GM18861 (cell line): Measurements from ENCODE around the gene PAQR5.
"Not testable (repeated sequence)": the region's sequence is repeated elsewhere in the genome, so short reads cannot be mapped to it uniquely, and the experiment has no call there.

Source experiments
- ATAC-seq: cut with Tn5 transposase; IDR thresholded peaks from one replicate; pipeline ENCODE4 v1.9.1; 2021; ENCODE audit not compliant: unreplicated experiment

Gene PAQR5

DNA sequence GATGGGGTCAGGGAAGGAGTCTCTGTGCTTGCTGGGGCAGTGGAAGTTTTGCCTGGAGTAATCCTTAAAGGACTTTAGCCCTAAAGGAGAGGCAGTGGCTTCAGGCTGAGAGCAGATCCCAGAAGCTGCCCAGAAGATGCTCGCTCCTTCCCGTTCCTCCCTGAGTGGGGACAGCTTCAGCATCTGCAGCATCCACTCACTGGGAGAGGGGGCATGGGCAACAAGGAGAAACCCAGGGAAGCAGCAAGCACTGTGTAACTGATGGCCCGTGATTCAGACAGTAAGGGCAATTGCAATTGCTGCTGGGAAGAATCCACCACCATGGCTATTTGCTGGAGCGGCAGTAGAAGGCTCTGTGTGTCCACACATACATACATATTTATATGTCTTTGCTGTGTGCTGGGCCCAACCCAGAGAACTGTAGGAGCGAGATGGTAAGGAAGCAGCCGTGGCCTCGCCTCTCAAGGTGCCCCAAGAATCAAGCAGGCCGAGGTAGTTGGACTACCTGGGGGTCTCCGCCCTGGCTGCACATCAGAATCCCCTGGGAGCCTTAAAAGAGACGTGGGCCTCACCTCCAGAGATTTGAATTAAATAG lies 5.8 kb upstream of the PAQR5 start:
- no peak for ATAC-seq

DNA sequence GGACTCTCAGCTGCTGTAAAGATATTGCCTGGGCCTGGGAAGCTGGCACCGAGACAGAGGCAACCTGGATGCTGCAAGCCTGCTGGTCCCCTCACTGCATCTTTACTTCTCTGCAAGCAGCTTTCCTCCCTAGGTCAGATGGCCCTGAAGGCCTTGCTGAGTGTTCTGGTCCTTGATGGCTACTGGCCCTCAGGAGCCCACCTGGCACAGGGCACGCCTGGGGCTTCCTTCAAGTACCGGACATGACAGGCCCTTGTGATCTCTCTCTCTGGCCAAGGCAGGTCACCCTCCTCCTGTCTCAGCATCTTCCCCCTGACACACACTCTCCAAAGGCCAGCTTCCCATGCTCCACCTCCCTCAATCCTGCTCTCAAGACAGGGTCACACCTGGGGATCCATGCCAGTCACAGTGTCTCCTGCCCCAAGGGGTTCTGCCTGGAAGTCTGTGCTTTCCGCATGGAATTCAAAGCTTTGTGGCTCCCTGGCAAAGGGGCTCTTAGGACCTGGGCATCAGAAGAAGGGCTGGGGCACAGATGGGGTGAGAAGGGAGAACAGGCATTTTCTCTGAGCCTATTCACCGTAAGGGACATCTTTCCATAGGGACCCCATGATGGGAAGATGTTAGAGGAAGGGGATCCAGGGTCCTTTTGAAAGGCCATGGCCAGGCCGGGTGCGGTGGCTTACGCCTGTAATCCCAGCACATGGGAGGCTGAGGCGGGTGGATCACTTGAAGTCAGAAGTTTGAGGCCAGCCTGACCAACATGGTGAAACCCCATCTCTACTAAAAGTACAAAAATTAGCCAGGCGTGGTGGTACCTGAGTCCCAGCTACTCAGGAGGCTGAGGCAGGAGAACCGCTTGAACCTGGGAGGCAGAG lies 4.7 kb upstream of the PAQR5 start:
- no peak for ATAC-seq

DNA sequence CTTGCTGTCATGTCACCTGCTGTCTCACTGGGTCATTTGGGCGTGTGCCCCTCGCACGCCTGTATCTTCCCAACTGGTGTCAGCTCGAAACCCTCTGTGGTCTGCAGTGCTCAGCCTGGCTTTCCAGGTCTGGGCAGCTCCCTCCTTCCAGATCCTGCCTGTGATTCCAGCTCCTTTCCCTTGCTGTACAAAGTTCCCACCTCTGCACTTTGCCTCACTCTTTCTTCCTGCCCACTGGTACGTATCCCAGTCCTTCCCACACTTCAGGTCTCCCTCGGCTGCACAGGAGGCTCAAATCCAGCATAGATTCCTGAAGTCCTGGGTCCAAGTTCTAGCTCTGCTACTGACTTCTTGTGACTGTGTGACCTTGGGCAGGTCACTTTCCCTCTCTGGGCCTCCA lies 2.1 kb upstream of the PAQR5 start:
- no peak for ATAC-seq

DNA sequence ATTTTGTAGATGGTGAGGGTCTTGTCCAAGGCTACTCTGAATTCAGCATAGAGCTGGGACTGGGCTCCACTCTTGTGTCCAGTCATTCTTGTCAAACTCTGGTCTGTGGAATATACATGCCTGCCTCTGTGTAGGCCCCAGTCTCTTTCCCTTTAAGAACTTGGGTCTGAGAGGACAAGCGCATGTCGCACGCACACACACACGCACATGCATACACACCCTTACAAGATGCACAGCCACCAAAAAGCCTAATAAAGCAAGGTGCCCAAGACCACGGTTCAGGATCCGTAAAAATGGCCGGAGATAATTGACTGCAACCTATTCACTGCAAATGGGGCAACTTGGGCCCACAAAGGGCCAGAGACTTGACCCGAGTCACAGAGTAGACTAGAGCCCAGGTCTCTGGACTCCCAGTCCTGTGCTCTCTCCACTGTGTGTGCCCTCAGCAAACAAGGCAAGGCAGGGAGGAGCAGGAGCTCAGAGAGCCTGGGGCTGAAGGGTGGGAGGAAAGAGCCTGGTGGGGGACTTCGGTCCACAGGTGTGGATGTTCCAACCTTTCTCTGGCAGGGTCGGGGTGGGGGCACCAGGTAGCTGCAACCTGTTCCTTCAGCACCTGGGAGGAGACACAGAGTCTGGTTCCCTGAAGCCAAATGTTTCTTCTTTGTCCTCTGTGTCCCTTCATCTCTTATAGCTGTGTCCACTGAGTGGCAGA lies 914 bp upstream of the PAQR5 start:
- ATAC-seq: no peak

DNA sequence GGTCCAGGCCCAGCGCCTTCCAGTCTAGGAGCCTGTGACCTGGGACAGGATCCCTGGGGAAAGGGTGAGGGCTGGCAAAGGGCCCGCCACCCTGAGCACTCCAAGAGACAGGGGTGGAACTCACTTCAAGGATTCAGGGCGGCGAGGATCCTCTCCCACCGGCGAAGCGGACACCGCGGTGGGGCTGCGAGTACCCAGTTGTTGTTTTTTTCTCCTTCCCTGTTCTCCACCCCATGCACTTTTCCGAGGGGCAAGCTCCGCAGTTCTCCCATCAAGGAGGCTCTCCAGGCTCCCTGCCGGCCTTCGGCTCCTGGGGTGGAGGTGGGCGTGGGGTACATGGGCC lies 387 bp upstream of the PAQR5 start:
- ATAC-seq: no peak

DNA sequence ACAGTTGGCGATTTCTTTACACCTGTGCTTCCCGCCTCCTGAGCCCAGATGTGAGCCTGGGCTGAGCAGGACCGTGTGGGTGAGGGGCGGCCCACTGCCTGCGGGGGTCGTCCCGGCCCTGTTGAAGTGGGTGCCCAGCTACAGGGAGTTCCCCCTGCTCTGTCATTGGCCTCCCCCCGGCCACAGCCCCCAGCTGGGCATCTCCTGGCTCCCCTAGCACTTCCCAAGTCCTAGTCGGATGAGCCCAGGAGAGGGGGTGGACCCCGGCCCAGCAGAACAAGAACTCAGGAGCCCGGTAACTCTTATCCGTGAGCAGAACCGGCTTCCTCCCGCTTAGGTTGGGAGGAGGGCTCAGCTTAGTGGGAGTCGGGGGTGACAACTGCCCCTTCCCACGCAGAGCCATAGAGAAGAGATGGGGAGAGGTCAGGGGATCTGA lies 757 bp downstream of the PAQR5 start:
- no peak for ATAC-seq

DNA sequence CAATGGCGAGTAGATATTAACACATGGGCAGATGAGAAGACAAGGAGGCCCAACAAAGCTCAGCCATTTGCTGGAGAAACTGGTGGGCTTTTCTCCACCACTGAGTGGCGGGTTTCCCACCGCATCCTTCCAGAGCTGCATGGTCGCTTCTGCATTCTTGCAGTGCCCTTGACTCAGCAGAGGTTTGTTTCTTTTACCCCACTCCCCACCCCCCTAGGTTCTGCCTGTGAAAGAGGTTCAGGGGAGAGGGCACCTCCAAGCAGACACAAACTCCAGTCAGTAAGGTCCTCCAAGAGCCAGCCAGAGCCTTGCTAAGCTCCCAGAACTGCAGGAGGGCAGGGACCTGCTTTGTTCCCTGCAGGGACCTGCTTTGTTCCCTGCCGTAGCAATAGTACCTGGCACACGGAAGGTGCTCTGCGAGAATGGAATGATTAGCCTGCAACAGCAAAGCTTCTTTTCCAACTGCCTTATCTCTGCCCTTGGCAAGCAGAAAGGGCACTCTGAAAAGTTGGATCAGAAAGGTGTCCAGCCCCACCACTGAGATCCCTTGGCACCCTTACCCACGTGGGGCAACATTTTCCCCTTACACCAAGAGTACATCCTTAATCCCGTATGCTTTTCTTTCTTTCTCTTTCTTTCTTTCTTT lies 1.4 kb downstream of the PAQR5 start:
- ATAC-seq: no peak

DNA sequence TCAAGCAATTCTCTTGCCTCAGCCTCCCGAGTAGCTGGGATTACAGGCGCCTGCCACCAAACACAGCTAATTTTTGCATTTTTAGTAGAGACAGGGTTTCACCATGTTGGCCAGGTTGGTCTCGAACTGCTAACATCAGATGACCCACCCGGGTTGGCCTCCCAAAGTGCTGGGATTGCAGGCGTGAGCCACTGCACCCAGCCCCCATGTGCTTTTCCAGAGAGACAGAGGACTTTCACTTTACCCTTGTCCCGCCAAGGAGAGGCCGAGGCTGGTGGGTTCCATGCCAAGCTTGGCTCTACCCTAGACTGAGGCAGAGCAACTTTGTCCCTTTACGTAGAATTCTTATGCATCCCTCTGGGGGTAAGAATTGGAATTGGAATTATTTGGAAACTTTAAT lies 2.4 kb downstream of the PAQR5 start:
- not testable (repeated sequence) for ATAC-seq

DNA sequence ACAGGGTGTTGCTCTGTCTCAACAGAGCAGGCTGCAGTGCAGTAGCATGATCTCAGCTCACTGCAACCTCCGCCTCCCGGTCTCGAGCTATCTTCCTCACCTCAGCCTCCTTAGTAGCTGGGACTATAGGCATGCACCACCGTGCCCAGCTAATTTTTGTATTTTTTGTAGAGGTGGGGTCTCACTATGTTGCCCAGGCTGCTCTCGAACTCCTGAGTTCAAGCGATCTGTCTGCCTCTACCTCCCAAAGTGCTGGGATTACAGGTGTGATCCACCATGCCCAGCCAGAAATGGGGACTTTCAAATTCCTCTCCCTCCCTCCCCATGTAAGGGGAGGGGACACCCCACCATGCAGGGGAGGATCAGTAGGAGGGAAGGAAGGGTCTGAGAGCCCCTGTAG lies 3.4 kb downstream of the PAQR5 start:
- ATAC-seq: not testable (repeated sequence)

DNA sequence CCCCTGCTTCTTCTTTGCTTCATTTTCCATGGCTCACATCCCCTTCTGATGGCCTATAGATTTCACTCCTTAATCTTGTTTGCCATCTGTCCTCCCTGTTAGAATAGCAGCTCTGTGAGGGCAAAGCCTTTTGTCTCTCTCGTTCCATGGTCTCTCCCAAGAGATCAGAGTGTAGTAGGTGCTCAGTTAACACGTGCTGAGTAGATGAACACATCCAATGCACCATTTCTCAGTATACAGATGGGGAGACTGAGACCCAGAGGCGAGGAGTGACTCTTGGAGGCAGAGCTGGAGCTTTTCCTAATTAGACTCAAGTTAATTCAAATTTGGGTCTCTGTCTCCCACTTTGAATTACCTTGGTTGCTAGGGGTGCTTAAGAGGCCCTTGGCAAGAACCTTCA lies 4.2 kb downstream of the PAQR5 start:
- no peak for ATAC-seq

DNA sequence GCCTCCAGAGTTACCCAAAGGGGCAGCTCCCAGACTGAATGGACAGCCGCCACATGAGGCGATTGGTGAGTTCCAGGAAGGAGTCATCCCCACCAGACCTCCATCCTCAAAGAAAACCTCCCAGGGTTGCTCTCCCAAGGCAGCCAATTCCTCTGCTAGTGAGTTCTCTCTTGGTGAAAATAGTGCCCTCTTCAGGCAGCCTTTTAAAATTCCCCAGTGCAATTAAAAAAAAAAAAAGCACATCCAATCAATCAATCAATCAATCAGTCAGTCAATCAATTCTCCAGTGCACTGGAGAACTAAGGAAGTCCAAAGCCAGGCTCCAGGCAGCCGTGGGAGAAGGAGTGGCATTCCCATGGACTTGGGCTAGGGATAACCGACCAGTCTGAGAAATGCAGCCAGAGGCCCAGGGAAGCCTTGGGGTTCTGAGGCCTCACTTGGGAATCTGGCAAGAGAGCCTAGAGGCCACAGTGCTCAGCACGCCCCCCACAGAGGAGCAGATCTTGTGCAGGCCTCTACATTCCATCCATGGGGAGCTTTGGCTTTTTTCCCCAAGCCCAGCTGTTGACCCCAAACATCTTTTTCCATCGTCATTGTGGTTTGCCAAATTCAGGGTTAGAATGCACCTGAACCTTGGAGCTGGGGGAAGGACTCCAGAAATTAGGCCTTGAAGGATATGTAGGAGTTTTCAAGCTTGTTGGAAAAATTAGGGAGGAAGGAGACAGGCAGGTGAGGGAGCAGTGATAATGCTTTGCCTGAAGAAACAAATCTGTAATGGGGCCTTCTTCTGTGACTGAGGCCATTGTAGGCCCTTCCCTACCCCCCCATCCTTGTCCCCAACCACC lies 4.8 kb downstream of the PAQR5 start:
- no peak for ATAC-seq

DNA sequence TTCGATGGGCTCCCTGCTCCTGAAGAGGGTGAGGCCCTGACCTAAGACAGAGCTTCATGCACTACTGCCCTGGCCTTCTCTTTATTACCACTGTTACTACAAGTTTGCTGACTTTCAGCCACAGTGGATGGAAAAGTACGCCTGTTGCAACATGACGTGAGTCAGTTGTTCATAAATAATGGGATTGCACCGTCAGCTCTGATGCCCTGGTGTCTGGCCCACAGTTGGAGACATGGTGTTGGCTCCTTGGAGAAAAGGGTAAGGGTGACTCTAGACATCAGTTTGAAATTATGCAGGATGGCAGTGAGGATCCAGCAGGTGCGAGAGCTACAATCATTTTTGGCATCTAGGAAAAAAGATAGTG lies 5.5 kb downstream of the PAQR5 start:
- ATAC-seq: no peak

DNA sequence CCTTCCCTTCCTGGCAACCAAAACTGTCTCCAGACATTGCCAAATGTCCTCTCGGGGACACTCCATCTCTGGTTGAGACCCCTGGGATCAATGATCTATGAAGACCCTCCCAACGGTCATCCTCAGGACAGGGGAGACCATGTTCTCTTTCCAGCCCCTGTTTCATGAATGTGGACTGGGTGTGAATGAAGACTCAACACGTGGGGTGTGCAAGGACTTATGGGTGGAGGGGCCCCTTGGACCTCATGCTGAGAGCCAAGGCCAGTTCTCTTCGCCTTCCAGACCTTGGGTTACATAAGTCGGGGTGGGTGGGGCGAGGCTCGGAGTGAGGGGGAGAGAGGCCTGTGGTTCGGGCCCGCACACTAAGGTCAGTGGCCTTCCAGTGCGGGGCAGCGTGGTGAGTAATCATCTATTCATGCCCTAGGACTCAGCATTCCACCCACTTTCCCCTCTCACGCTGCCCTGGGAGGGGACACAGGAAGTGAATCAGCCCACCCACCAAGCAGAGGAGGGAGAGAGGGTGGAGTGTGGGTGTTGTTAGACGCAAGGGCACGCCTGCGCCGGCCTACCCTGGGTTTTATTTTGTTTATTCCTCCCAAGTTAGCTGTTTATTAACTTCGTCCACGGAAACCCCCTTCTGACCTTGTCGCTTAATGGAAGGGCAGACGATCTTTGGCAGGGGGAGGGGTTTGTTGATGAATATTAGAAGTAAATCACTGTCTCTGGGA lies 6.7 kb downstream of the PAQR5 start:
- no peak for ATAC-seq

DNA sequence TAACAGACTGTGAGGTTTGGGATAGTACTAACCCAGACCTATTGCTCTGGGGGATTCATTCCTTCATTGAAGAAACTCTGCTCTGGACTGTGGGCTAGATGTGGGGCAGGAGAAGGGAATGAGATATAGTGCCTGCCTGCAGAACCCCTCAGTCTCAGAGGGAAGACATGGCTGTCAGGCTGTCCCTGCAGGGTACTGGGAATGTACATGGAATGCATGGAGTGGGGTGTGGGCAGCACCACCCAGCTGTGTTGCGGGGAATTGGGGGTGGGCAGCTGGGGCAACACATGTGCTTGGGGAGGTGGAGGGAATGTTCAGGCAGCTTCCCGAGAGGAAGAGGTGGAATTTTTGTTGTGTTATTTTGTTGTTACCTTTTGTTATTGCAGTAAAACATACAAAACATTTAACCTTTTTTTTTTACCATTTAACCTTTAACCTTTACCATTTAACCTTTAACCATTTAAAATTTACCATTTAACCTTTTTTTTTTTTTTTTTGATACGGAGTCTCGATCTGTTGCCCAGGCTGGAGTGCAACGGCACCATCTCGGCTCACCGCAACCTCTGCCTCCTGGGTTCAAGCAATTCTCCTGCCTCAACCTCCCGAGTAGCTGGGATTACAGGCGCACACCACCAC lies 7.3 kb downstream of the PAQR5 start:
- no peak for ATAC-seq

DNA sequence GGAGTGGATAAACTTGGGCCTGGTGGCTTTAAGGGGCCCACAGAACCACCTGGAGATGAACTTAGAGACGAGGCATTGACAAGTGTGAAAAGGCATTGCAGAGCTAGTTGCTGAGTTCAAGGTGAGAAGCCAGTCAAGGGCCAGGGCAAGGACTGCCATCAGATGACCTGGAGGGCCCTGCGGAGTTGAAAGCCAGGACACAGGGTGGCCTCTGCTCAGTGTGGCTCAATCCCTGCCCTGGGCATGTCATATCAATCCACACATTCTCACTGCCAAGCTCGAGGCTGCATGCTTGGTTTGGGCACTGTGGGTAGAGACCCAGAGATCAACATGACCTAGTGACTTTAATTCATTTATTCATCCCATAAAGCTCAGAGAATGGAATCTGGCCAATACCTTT lies 9.2 kb downstream of the PAQR5 start:
- ATAC-seq: no peak

DNA sequence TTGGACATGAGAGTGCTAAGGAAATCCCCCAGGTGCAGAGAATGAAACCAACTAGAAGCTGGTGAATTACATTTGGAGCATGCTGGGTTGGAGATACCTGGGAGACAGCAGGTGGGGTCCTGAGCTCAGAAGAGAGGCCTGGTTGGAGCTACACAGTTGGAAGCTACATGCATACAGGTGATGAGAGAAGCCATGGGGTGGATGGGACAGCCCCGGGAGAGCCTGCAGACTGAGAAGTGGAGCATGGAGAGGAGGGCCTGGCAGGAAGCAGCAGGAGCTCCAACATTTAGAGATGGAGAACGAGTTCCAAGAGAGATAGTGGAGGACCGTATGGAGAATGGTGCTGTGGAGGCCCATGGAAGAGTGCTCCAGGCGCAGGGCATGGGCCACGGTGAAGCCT lies 10.2 kb downstream of the PAQR5 start:
- no peak for ATAC-seq

DNA sequence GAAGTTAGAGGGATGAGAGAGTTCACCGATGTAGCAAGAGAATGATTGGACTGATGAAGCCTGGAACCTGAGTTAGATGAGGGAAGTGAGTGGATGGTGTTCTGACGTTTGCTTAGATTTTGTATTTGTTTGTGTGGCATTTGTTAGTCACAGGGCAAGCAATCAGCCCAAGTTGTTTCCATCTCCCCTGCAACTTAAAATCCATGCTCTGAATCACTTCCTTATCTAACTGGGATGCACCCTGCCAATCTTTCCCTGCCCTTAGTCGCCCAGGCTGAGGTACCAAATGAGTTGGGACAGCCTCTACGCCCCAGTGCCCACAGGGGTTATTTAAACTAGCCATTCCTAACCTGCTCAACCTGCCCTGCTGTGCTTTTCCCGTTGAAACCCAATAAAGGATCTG lies 12.6 kb downstream of the PAQR5 start:
- no peak for ATAC-seq

DNA sequence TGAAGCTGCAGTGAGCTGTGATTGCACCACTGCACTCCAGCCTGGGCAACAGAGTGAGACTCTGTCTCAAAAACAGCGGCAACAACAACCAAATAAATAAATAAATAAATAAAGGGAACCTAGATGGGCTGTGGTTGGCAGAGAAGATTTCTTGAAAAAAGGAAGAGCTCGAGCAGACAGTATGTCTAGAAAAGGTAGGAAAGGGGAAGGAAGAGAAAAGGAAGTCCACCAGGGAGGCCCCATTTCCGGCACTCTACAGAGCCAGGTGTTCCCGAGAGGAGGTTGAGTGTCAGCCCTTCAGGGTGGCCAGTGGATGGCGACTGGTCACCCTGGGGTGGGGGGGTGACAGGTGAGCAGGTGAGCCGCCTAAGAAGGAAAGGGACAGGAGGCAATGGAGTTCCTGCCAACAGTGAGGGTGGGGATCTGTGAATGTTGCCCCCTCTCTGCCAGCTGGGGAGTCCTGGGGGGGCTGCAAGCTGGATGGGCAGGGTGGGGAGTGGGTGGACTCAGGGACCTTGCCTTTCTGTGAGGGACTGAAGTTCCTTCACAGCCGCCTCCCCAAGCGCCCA lies 14.8 kb downstream of the PAQR5 start:
- no peak for ATAC-seq

DNA sequence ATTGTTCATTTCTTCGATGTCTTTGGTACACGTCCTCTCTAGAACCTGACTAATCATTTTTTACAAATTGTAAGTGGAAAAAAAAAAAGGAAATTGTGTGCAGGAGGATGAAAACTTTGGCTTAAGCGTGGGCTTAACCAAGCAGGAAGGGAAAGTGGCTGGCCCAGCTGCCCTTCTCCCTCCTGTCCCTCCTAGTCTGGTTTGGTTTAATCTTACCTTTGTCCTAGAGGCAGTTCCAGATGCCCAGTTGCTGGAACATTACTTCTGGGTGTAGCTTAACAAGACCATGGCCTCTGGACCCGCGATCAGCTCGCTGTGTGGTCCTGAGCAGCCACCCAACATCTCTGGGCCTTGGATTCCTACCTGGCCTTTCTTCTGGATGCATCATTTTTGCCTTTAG lies 15.4 kb downstream of the PAQR5 start:
- ATAC-seq: no peak
